GM10847 (cell line): ENCODE results near the gene CSMD2.

ENCODE experiments used
- POLR2A ChIP-seq: IDR thresholded peaks from 2 replicates; pipeline ENCODE4 v1.6.1; 2011; ENCODE audit not compliant: insufficient read length; ENCODE audit errors: extremely low read depth

The CSMD2 gene

DNA sequence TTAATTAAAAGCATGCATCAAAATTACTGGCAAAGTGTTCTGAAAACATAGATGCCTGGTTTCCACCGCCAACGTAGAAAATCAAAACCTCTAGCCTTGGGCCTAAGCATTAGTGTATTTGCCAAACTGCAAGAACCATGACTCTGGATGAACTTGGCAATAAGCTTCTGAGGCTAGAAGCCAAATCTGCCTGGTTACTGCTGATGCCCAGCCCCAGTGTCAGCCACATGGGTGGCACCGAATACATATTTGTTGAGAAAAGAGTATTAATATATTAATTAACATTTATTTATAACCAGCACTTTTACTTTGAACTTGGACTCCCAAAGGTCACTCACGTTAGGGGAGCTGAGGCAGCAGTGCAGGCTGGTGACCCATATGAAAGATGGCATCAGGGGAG lies 441.8 kb downstream of the CSMD2 start:
- no peak for TF ChIP-seq POLR2A

GRCh38 chr1:33721301-33721815 lies 443.7 kb downstream of the CSMD2 start:
- no peak for TF ChIP-seq POLR2A

DNA sequence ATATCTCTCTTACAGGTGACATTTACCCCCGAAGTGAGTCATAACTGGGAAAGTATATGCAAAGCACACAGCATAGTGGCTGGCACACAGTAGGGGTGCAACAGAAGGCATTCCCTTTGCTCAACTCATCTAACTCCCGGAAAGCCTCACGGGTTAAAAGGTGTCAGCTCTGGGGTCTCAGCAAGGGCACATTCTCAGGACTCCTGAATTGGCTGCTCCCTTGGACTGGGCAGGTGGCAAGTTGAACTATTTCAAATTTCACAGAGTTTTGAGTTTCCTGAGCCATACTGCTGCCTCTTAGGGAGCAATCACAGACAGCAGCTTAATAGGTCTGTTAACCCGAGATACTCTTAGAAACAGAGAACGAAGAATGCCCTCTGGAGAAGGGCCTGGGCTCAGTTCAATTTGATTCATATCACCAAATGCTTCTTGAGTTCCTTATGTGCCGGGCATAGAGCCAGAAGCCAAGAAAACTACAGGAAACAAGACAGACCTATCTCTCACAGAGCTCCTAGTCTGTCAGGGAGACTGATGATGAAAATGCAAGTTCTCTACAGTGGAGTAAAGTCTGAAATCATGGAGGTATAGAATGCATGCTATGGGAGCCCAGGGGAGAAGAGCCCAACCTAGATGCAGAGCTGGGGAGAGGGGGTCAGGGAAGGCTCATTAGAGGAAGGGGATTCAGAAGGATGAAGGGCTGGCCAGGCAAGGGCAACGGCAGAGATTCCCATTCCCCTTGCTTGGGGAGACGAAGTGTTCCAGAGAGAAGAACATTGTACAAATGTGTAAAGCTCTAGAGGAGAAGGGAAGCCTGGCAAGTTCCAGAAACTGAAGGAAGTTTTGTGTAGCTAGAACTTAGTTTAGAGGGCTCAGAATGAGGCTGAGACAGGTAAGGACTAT lies 445.0 kb downstream of the CSMD2 start:
- TF ChIP-seq POLR2A = no peak

DNA sequence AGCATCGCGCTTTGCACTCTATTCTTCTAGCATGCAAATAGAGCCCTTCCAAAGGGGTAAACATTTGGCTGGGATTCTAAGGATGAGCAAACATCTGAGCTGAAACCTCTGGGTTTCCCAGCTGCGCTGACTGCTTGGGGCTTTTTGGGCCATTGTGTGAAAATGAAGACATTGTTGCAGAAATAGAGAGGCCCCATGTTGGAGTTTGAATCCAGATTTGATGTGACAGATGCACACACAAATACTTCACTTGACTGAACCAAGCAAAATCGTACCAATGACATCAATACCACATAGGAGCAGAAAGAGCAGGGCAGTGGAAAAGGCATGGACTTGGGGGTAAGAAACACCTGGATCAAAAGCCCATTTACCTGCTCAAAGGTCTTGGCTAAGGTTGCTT lies 445.7 kb downstream of the CSMD2 start:
- TF ChIP-seq POLR2A = no peak

DNA sequence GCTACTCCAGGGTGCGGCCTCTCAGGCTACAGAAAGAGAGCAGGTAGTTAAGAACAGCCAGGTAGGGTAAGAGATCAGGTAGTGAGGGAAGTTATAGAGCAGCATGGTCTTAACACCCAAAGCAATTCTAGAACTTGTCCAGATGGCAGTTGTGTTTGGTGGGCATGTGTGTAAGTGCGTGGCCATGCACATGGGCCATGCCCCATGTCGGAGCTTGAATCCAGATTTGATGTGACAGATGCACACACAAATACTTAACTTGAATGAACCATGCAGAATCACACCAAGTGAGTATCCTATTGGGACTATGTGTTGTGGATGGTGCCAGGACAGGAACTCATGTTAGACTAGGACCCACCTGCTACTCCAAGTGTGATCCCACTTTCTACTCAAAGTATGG lies 446.8 kb downstream of the CSMD2 start:
- TF ChIP-seq POLR2A = no peak

DNA sequence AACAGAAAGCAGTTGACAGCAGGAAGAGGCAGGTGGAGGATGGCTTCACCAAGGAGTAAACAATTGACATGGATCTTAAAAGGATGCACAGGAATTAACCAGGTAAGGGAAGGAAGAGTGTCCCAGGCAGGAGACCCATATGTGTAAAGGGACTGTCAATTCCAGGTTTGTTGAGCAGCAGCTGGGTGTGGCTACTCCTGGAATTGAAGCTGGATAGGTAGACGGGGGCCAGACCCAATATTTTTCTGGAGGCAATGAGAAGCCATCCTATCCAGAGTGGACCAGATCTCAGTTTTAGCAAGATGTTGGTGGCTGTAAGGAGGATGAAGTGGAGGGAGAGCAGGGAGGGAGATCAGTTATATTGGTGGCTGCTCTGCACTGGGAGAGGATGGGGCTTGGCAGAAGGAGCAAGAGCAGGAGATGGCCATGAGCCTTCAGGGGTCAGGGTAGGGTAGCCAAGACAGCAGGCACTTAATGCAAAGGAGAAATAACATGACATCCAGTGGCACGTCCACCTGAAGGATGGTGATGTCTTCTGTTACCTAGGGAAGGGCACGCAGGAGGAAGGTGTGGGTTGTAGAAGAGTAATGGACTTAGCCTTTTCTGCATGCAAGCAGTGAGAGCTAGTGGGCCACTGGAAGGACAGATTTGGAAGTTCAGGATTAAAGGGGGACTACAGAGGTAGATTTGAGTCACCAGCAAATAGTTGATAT lies 447.9 kb downstream of the CSMD2 start:
- no peak for TF ChIP-seq POLR2A

- no peak for TF ChIP-seq POLR2A
Measured at GRCh38 chr1:33715195-33715811, 449.7 kb downstream of the CSMD2 start.

DNA sequence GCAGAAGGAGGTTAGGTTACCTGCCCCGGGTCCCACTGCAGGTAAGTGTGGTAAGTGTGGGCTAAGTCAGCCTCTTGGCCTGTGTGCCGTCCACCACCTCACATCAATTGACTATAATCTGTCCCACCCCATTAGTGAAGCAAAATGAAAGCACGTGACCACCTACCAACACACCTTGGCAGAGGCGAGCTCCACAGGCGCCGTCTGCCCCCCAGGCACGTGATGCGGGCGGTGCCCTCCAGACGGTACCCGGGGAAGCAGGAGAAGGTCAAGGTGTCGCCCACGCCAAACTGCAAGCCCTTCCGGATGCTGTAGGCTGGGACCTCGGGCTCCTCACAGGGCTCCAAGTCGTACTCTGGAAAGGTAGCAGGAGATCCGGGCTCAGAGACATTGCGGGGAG lies 450.6 kb downstream of the CSMD2 start:
- TF ChIP-seq POLR2A = no peak

GRCh38 chr1:33713058-33713877 lies 451.8 kb downstream of the CSMD2 start:
- no peak for TF ChIP-seq POLR2A

DNA sequence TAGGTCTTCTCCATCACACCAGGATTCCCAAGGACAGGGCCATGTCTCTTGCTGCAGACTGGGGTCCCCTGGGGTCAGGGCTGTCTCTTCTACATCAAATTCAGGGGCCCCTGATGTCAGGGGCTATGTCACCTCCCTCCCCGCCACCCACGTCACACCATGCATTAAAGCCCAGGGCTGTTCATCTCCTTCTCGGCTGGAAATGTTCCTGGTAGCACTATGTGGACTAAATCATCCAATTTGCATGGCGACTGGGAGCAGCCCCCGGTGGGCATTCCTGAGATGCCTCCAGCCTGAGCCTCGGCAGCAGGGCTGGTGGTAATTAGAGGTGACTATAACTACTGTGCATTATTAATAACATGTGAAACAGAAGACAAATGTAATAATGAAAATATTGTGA lies 452.8 kb downstream of the CSMD2 start:
- TF ChIP-seq POLR2A = no peak

GRCh38 chr1:33711511-33711910 lies 453.5 kb downstream of the CSMD2 start:
- no peak for TF ChIP-seq POLR2A

GRCh38 chr1:33710967-33711366 lies 454.1 kb downstream of the CSMD2 start:
- TF ChIP-seq POLR2A = no peak

DNA sequence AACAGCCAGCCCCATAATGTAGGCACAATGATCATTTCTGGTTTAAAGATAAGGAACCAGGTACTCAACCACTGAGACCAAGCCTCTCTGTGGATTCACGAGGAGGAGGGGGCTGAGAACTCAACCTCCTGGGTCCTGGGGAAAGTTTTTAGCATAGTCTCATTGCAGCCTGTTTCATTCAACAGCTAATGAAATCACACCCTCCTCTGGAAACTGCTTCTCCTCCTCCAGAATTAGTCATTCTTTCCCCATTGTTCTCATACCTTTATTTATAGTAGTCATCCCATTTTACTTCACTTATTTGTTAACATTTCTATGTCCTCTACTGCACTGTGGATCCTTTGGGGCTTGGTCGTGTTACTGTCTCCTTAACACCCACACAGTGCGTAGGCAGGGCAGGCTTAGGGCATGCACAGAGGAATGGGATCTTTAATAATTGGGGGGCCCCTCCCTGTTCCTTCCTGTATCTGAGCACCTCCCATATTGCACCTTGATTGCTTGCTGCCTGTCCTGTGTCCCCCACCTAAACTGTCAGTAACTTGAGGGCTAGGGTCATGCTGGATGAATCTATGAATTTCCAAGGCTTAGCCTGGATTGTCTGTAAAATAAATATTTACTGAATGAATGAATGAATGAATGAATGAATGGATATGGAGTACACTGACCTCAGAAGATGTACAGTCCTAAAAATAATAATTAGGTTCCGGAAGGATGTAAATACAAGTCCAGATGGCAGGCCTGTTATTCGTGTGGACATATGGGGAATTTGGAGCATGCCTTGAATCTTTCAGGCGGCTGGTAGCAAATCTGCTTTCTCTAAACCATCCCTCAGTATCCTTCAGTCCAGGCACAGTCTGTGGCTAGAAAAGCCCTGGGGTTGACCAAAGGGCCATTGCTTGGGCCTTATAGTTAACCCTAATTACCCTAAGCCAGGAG lies 455.0 kb downstream of the CSMD2 start:
- TF ChIP-seq POLR2A = no peak
